ENCODE data around the gene TTLL8.

DNA sequence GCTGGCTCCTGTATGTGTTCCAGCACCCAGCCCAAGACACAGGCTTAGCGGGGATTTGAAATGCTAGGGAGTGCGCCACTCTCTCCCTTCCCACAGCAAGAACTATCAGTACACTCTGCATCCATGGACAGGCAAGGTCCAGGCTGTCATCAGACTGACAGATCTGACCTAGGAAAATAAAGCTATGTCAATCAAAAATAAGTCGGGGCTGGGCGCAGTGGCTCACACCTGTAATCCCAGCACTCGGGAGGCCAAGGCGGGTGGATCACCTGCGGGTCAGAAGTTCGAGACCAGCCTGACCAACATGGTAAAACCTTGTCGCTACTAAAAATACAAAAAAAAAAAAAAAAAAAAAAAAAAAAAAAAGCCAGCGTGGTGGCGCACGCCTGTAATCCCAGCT lies 30.0 kb upstream of the TTLL8 start:
- TF ChIP-seq CTCF (IDR thresholded peaks at IDR 0.05): no peak
- no peak for TF ChIP-seq POLR2AphosphoS5 (IDR thresholded peaks at IDR 0.05; ENCODE audit: low read depth, low read length)

Data from Panc1 (cell line).